Lung microvascular endothelial cell (primary cell): ENCODE measurements around the gene MED19. TPM values are rescaled to one million over a fixed set of nuclear protein-coding genes. Genes with fewer than 3 reads are reported as not detected.

ENCODE experiments used
- total RNA-seq: library from RNA; depleted of rRNA; stranded (reverse); fragments of >200 nt; gene quantifications from 2 replicates; pipeline ENCODE4 v1.2.1, GENCODE V29; 2014

MED19 gene
- total RNA-seq, 1 donor from 2014 or later: 11.3 TPM

Other genes with a start within 250 kb of the MED19 start
- 9.6 and 16.9 TPM in 2 replicates for gene SLC43A1, start 196.5 kb downstream of the MED19 start, total RNA-seq
- gene TIMM10, start 181.5 kb downstream of the MED19 start, total RNA-seq: 42.5 and 55.8 TPM in 2 replicates
- not detected in 2 replicates for gene SMTNL1, start 174.6 kb downstream of the MED19 start, total RNA-seq
- 29.2 and 44.8 TPM in 2 replicates for gene UBE2L6, start 144.5 kb downstream of the MED19 start, total RNA-seq
- gene SERPING1, start 114.5 kb downstream of the MED19 start, total RNA-seq: 0.40 TPM in 1 of 2 replicates, not detected in the other
- under 0.01 TPM in 2 replicates for gene YPEL4, start 62.3 kb downstream of the MED19 start, total RNA-seq
- 14.6 and 19.0 TPM in 2 replicates for gene CLP1, start 54.5 kb downstream of the MED19 start, total RNA-seq
- 25.1 and 35.7 TPM in 2 replicates for gene ZDHHC5, start 44.1 kb downstream of the MED19 start, total RNA-seq
- 37.7 and 54.2 TPM in 2 replicates for gene TMX2, start 378 bp upstream of the MED19 start, total RNA-seq
- 66.3 and 73.8 TPM in 2 replicates for gene SELENOH, start 29.3 kb upstream of the MED19 start, total RNA-seq
- gene BTBD18, start 39.6 kb upstream of the MED19 start, total RNA-seq: not detected in 2 replicates
- gene CTNND1, start 49.6 kb upstream of the MED19 start, total RNA-seq: 174 and 212 TPM in 2 replicates